ENCODE measurements around the gene FOXC2. TPM values are rescaled to one million over a fixed set of nuclear protein-coding genes. Genes with fewer than 3 reads are reported as not detected.

FOXC2 gene
- total and polyA plus RNA-seq, 2 donors (not counting 3 experiments of a cell fraction or from before 2014, with no cell fraction given), result 7.7 to 44.0 TPM

- no peaks in the 10 kb centered on the region for H3K9me3 ChIP-seq (replicated peaks; ENCODE audit: control insufficient read depth, insufficient read depth, low read length)
- POLR2A ChIA-PET, result interaction anchor here (1.7 kb wide), 1 partner anchor 496 kb away, joined by 6 read pairs; no protein-coding TSS in a partner anchor
- CTCF ChIA-PET, result interaction anchor here (0.8 to 10.4 kb wide), 9 partner anchors 96 to 732 kb away, joined by 3 to 283 read pairs (median 6); no protein-coding TSS in a partner anchor
- TSS peak; percentile 14 for BruUV-seq (replicated peaks)
- peaks cover 1 to 5% of the 10 kb centered on the region in 2 experiments for H3K36me3 ChIP-seq (ENCODE audit: control insufficient read depth in 2 of 2, extremely low read depth in 1 of 2, insufficient read depth in 2 of 2, low read length in 2 of 2)
- no peaks in the 10 kb centered on the region for H4K20me1 ChIP-seq (replicated peaks; ENCODE audit: control insufficient read depth, extremely low read depth, insufficient read depth, low read length)
- H3K9ac ChIP-seq (replicated peaks; ENCODE audit: extremely low read depth, insufficient read depth, low read length), result peak overlapping the region; percentile 59
- peaks cover 55% of the 10 kb centered on the region for H3K79me2 ChIP-seq (ENCODE audit: control insufficient read depth, insufficient read depth, low read length)
- DNase-seq (ENCODE audit: low read depth, low spot score) (peak; percentile 74), FAIRE-seq (peak; percentile 55)
- peak overlapping the region; percentile 98 for H3K4me2 ChIP-seq (ENCODE audit: insufficient read depth, low read length)
- dilution Hi-C loops (cut with MboI; ENCODE audit: extremely low pct_ligation_motif_present, low sequenced_read_pairs), result no loop called here
- peak overlapping the region; percentile 78 for H3K27ac ChIP-seq (ENCODE audit: insufficient read depth, low read depth, low read length)
- H3K4me3 ChIP-seq (replicated peaks in 1 of 3; ENCODE audit: insufficient read depth in 1 of 3, low read depth in 1 of 3, low read length in 3 of 3), result peak overlapping the region; percentile 1 to 99 (median 94)
- peaks cover 18% of the 10 kb centered on the region for H3K4me1 ChIP-seq (ENCODE audit: control insufficient read depth, extremely low read depth, insufficient read depth, low read length)
- H3K27me3 ChIP-seq (ENCODE audit: control insufficient read depth in 2 of 2, insufficient read depth in 2 of 2, low read length in 2 of 2), result no peaks in the 10 kb centered on the region
- intact Hi-C loops (cut with micrococcal nuclease), result loop anchor here (1.0 to 2.0 kb wide), 5 partner anchors 175 to 613 kb away; no protein-coding TSS in a partner anchor
- peak overlapping the region; percentile 30 for H2AFZ ChIP-seq (ENCODE audit: low read depth, low read length)
- no peak for TF ChIP-seq MAX (IDR thresholded peaks at IDR 0.05; ENCODE audit: insufficient read depth, insufficient read length)
- peak; percentile 40 for TF ChIP-seq POLR2A (IDR thresholded peaks at IDR 0.05; ENCODE audit: low read depth, low read length)
- no peak for TF ChIP-seq CTCF (IDR thresholded peaks at IDR 0.05; ENCODE audit: extremely low read depth in 1 of 2, insufficient read depth in 1 of 2, low read depth in 1 of 2, low read length in 2 of 2)
- no peaks in the 10 kb centered on the region for H3K9me1 ChIP-seq (replicated peaks; ENCODE audit: control insufficient read depth, extremely low read depth, insufficient read depth, low read length)
These were observed 751 bp upstream of the FOXC2 start for GRCh38 chr16:86565644-86566511.

All from endothelial cell of umbilical vein (primary cell).